ENCODE data around the gene SOWAHB. TPM values are rescaled to one million over a fixed set of nuclear protein-coding genes. Genes with fewer than 3 reads are reported as not detected.

Gene SOWAHB, protein sequence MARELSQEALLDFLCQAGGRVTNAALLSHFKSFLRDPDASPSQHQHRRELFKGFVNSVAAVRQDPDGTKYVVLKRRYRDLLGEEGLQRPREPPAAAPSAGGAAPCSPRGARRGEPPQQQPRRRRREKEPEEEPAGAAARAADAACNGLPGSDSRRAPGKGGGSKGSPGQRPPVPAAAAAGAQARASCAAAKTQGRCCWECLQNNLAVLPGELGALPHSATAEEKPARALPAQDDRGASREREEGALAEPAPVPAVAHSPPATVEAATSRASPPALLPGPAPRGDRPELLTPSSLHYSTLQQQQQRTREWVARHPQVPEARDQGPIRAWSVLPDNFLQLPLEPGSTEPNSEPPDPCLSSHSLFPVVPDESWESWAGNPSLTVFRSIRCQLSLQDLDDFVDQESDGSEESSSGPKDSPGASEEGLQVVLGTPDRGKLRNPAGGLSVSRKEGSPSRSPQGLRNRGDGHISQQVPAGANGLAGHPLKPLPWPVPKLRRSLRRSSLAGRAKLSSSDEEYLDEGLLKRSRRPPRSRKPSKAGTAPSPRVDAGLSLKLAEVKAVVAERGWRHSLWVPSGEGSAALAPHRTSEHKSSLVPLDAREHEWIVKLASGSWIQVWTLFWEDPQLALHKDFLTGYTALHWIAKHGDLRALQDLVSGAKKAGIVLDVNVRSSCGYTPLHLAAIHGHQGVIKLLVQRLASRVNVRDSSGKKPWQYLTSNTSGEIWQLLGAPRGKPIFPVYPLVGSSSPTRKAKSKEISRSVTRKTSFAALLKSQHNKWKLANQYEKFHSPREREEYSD
- total RNA-seq (under 0.01 and 0.17 TPM in 2 replicates), polyA plus RNA-seq (0.07 TPM in 1 of 2 replicates, not detected in the other), polyA minus RNA-seq (ENCODE audit: low replicate concordance) (0.31 TPM in 1 of 2 replicates, not detected in the other)
- polyA plus RNA-seq (2012): 0.03 and 0.05 TPM in 2 replicates

- no peaks in the 10 kb centered on the region for H3K4me1 ChIP-seq (ENCODE audit: control insufficient read depth, extremely low read depth, insufficient read depth, low read length)
- peaks cover 22% of the 10 kb centered on the region for H3K27me3 ChIP-seq (ENCODE audit: control insufficient read depth, insufficient read depth, low read length)
- H3K9me3 ChIP-seq (ENCODE audit: control insufficient read depth, insufficient read depth, low read depth, low read length): no peaks in the 10 kb centered on the region
- DNase-seq (ENCODE audit: low read depth in 2 of 2): no peak
- no peaks in the 10 kb centered on the region for H3K36me3 ChIP-seq (ENCODE audit: control insufficient read depth, insufficient read depth, low read length)
- no peak within 1 kb of the TSS for H3K9ac ChIP-seq (ENCODE audit: insufficient read depth, low read length)
- peak within 1 kb of the TSS; percentile 72 for H3K4me2 ChIP-seq (ENCODE audit: extremely low read depth, insufficient read depth, low read length)
- H3K4me3 ChIP-seq (replicated peaks in 1 of 4; ENCODE audit: control extremely low read depth in 1 of 4, insufficient read depth in 1 of 4, low read depth in 3 of 4, low read length in 4 of 4): peak within 1 kb of the TSS; percentile 25 to 48 (median 36)
- H3K79me2 ChIP-seq (ENCODE audit: control insufficient read depth, insufficient read depth, low read length): no peaks in the 10 kb centered on the region
- peak within 1 kb of the TSS; percentile 36 for H2AFZ ChIP-seq (ENCODE audit: low read length)
- H3K27ac ChIP-seq (ENCODE audit: insufficient read depth, low read length): no peak within 1 kb of the TSS
- H4K20me1 ChIP-seq (ENCODE audit: control insufficient read depth, extremely low read depth, insufficient read depth, low read length): no peaks in the 10 kb centered on the region
- peak; percentile 80 for TF ChIP-seq EZH2 (IDR thresholded peaks at IDR 0.05; ENCODE audit: low read length, missing control alignments)
- TF ChIP-seq, protein P1, sequence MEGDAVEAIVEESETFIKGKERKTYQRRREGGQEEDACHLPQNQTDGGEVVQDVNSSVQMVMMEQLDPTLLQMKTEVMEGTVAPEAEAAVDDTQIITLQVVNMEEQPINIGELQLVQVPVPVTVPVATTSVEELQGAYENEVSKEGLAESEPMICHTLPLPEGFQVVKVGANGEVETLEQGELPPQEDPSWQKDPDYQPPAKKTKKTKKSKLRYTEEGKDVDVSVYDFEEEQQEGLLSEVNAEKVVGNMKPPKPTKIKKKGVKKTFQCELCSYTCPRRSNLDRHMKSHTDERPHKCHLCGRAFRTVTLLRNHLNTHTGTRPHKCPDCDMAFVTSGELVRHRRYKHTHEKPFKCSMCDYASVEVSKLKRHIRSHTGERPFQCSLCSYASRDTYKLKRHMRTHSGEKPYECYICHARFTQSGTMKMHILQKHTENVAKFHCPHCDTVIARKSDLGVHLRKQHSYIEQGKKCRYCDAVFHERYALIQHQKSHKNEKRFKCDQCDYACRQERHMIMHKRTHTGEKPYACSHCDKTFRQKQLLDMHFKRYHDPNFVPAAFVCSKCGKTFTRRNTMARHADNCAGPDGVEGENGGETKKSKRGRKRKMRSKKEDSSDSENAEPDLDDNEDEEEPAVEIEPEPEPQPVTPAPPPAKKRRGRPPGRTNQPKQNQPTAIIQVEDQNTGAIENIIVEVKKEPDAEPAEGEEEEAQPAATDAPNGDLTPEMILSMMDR (conservative IDR thresholded peaks at IDR 0.05 in 1 of 2, IDR thresholded peaks at IDR 0.05 in 1 of 2; ENCODE audit: low read depth in 1 of 2, low read length in 2 of 2): no peak
Measured at GRCh38 chr4:76897536-76898384, at the start of gene SOWAHB. SOWAHB (minus strand) TSS chr4:76898144; CDS start chr4:76897849, 295 bp downstream.

GRCh38 chr4:76947369-76947768 lies 49.4 kb upstream of the SOWAHB start:
- peak overlapping the region; percentile 93 for H3K4me2 ChIP-seq (ENCODE audit: extremely low read depth, insufficient read depth, low read length)
- no peak for TF ChIP-seq EZH2 (IDR thresholded peaks at IDR 0.05; ENCODE audit: low read length, missing control alignments)
- TF ChIP-seq, protein P1 (conservative IDR thresholded peaks at IDR 0.05 in 1 of 2, IDR thresholded peaks at IDR 0.05 in 1 of 2; ENCODE audit: low read depth in 1 of 2, low read length in 2 of 2): peak in 1 of 2 donors; percentile 15
- H3K9me3 ChIP-seq (ENCODE audit: control insufficient read depth, insufficient read depth, low read depth, low read length): no peaks in the 10 kb centered on the region
- DNase-seq (ENCODE audit: low read depth in 2 of 2): no peak
- H2AFZ ChIP-seq (ENCODE audit: low read length): no peak overlapping the region
- H3K36me3 ChIP-seq (ENCODE audit: control insufficient read depth, insufficient read depth, low read length): no peaks in the 10 kb centered on the region
- no peak overlapping the region for H3K9ac ChIP-seq (ENCODE audit: insufficient read depth, low read length)
- no peaks in the 10 kb centered on the region for H3K27me3 ChIP-seq (ENCODE audit: control insufficient read depth, insufficient read depth, low read length)
- H3K4me3 ChIP-seq (replicated peaks in 1 of 4; ENCODE audit: control extremely low read depth in 1 of 4, insufficient read depth in 1 of 4, low read depth in 3 of 4, low read length in 4 of 4): peak overlapping the region in 2 of 4 experiments; percentile 61 to 91
- peaks cover 66% of the 10 kb centered on the region for H3K79me2 ChIP-seq (ENCODE audit: control insufficient read depth, insufficient read depth, low read length)
- no peak overlapping the region for H3K27ac ChIP-seq (ENCODE audit: insufficient read depth, low read length)
- no peaks in the 10 kb centered on the region for H3K4me1 ChIP-seq (ENCODE audit: control insufficient read depth, extremely low read depth, insufficient read depth, low read length)
- H4K20me1 ChIP-seq (ENCODE audit: control insufficient read depth, extremely low read depth, insufficient read depth, low read length): no peaks in the 10 kb centered on the region
